ENCODE data around the gene ATXN3.

DNA sequence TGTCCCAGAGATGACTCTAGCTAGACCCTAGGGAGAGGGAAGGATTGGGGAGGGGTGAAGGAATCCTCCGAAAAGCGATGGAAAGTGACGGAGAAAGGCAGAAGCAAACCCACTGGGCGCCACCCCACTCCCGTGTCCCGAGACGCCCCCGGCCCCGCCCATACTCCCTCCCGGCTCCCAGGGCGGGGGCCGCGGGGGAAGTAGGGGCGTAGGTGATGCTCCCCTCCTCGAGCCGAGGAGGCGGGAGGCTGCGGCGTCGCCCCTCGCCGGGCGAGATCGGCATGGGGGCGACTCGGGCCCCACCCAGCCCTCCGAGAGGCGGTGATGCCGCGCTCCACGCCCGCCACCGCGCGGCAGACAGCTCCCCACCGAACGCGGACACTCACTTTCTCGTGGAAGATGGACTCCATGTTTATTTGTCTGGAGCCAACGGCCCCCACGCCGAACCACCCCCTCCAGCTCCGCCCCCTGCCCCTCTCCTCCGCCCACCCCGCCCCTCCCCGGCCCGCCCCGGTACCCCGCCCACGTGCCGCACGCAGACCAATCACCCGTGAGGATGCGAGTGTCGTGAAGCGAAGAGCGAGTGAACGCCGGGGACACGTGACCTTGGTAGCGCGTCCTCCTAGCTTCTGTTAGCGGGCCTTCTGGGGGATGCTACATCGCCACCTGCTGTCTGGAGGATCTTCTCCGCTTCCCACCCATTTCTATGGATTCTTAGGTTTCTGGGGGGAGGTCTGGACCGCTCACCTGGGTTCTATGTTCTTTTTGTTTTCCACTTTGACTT, at the start of gene ATXN3:
- no peak for TF ChIP-seq EZH2 (IDR thresholded peaks at IDR 0.05; ENCODE audit: low read length)
- TF ChIP-seq, protein P1, sequence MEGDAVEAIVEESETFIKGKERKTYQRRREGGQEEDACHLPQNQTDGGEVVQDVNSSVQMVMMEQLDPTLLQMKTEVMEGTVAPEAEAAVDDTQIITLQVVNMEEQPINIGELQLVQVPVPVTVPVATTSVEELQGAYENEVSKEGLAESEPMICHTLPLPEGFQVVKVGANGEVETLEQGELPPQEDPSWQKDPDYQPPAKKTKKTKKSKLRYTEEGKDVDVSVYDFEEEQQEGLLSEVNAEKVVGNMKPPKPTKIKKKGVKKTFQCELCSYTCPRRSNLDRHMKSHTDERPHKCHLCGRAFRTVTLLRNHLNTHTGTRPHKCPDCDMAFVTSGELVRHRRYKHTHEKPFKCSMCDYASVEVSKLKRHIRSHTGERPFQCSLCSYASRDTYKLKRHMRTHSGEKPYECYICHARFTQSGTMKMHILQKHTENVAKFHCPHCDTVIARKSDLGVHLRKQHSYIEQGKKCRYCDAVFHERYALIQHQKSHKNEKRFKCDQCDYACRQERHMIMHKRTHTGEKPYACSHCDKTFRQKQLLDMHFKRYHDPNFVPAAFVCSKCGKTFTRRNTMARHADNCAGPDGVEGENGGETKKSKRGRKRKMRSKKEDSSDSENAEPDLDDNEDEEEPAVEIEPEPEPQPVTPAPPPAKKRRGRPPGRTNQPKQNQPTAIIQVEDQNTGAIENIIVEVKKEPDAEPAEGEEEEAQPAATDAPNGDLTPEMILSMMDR (optimal IDR thresholded peaks at IDR 0.05 in 1 of 3, IDR thresholded peaks at IDR 0.05 in 1 of 3, conservative IDR thresholded peaks at IDR 0.05 in 1 of 3; ENCODE audit: extremely low read depth in 1 of 3, insufficient read depth in 2 of 3, low read length in 3 of 3) = peak; percentile 82 to 93 (median 87)

Measured in keratinocyte (primary cell).